K562 (cell line): ENCODE measurements around the gene ADORA2A. TPM values are rescaled to one million over a fixed set of nuclear protein-coding genes. Genes with fewer than 3 reads are reported as not detected.

ENCODE experiments used
- CC2D1A ChIP-seq: fragments of 450-650 bp; IDR thresholded peaks from 2 replicates; pipeline ENCODE4 v1.6.1; 2017; ENCODE audit warnings: mild to moderate bottlenecking
- CXXC5 ChIP-seq: fragments of 250-450 bp; sonication (Bioruptor Pico); IDR thresholded peaks from 2 replicates; pipeline ENCODE4 v1.8.0; 2022; ENCODE audit warnings: inconsistent platforms, mild to moderate bottlenecking, moderate library complexity
- ZNF12 ChIP-seq: sonication (generic); formaldehyde crosslinking; IDR thresholded peaks from 2 replicates; pipeline ENCODE4 v1.4.0; 2020; ENCODE audit warnings: mild to moderate bottlenecking, missing genetic modification reagents
- polyA plus RNA-seq, 8 experiments: library from polyadenylated mRNA; depleted of rRNA in 4 of 8; stranded (reverse) in 5 of 8; unstranded in 3 of 8; fragments of >200 nt; fragmentation: Nextera tagmentation in 2 of 8; fragmentation: Illumina TruSeq in 1 of 8; extraction: Ambion mirVana in 2 of 8; extraction: Trizol in 1 of 8; gene quantifications; 2 replicates each; pipeline versions ENCODE4 v1.2.1 to v1.2.3, GENCODE V29; 2011 to 2014; ENCODE audit warnings: inconsistent platforms in 1 of 8, missing spikeins in 1 of 8
- total RNA-seq, 7 experiments: library from RNA; depleted of rRNA in 6 of 7; stranded (reverse); fragments of >200 nt in 6 of 7; fragmentation: Illumina TruSeq in 2 of 7; extraction: Trizol in 2 of 7; gene quantifications; 2 replicates each; pipeline versions ENCODE4 v1.2.1 to v1.2.3, GENCODE V29; 2011 to 2021; ENCODE audit warnings: low replicate concordance in 1 of 7
- TF ChIP-seq, protein P1 (sequence below): fragments of 450-650 bp; IDR thresholded peaks from 2 replicates; pipeline ENCODE4 v1.6.1; 2016; ENCODE audit warnings: low read depth
- TF ChIP-seq, protein P2 (sequence below): fragments of 450-650 bp; IDR thresholded peaks from 2 replicates; pipeline ENCODE4 v1.7.1; 2018; ENCODE audit warnings: mild to moderate bottlenecking, low read depth; ENCODE audit not compliant: partially characterized antibody

Gene ADORA2A
- total and polyA plus RNA-seq, 9 of the 15 experiments (the other 6 are each of a cell fraction or from before 2014, with no cell fraction given) = 0.15 to 2.1 (median 0.66) TPM; not detected in 2

DNA sequence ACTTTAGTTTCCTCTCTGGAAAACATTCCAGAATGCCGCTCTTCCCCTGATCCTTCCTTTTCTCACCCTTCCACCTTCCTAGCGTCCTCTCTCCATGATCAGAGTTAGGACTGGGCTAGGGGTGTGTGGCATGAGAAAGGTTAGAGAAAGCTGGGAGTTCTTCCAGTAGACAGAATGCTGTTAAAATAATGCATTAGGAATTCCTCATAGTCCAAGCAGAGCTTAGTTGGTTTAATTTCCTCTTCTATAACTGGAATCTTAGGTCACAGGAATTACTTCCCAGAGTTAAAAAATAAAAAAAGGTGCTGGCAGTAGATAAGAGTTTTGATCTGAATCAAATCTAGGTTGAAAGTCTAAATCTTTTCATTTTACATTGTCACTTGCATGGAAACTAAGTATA lies 37.2 kb upstream of the ADORA2A start (continued):
- TF ChIP-seq, protein P1, sequence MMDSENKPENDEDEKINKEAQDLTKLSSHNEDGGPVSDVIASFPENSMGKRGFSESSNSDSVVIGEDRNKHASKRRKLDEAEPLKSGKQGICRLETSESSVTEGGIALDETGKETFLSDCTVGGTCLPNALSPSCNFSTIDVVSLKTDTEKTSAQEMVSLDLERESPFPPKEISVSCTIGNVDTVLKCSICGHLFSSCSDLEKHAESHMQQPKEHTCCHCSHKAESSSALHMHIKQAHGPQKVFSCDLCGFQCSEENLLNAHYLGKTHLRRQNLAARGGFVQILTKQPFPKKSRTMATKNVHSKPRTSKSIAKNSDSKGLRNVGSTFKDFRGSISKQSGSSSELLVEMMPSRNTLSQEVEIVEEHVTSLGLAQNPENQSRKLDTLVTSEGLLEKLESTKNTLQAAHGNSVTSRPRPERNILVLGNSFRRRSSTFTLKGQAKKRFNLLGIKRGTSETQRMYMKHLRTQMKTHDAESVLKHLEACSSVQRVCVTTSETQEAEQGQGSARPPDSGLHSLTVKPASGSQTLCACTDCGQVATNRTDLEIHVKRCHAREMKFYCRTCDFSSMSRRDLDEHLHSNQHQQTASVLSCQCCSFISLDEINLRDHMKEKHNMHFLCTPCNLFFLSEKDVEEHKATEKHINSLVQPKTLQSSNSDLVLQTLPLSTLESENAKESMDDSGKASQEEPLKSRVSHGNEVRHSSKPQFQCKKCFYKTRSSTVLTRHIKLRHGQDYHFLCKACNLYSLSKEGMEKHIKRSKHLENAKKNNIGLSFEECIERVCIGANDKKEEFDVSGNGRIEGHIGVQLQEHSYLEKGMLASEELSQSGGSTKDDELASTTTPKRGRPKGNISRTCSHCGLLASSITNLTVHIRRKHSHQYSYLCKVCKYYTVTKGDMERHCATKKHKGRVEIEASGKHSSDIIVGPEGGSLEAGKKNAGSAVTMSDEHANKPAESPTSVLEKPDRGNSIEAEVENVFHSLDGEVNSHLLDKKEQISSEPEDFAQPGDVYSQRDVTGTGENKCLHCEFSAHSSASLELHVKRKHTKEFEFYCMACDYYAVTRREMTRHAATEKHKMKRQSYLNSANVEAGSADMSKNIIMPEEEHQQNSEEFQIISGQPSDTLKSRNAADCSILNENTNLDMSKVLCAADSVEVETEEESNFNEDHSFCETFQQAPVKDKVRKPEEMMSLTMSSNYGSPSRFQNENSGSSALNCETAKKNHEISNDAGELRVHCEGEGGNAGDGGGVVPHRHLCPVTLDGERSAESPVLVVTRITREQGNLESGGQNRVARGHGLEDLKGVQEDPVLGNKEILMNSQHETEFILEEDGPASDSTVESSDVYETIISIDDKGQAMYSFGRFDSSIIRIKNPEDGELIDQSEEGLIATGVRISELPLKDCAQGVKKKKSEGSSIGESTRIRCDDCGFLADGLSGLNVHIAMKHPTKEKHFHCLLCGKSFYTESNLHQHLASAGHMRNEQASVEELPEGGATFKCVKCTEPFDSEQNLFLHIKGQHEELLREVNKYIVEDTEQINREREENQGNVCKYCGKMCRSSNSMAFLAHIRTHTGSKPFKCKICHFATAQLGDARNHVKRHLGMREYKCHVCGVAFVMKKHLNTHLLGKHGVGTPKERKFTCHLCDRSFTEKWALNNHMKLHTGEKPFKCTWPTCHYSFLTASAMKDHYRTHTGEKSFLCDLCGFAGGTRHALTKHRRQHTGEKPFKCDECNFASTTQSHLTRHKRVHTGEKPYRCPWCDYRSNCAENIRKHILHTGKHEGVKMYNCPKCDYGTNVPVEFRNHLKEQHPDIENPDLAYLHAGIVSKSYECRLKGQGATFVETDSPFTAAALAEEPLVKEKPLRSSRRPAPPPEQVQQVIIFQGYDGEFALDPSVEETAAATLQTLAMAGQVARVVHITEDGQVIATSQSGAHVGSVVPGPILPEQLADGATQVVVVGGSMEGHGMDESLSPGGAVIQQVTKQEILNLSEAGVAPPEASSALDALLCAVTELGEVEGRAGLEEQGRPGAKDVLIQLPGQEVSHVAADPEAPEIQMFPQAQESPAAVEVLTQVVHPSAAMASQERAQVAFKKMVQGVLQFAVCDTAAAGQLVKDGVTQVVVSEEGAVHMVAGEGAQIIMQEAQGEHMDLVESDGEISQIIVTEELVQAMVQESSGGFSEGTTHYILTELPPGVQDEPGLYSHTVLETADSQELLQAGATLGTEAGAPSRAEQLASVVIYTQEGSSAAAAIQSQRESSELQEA = no peak
- TF ChIP-seq ZNF12 (CRISPR knock-in tag) (no peak), CC2D1A (no peak), CXXC5 (CRISPR knock-in tag) (no peak)
- TF ChIP-seq, protein P2, sequence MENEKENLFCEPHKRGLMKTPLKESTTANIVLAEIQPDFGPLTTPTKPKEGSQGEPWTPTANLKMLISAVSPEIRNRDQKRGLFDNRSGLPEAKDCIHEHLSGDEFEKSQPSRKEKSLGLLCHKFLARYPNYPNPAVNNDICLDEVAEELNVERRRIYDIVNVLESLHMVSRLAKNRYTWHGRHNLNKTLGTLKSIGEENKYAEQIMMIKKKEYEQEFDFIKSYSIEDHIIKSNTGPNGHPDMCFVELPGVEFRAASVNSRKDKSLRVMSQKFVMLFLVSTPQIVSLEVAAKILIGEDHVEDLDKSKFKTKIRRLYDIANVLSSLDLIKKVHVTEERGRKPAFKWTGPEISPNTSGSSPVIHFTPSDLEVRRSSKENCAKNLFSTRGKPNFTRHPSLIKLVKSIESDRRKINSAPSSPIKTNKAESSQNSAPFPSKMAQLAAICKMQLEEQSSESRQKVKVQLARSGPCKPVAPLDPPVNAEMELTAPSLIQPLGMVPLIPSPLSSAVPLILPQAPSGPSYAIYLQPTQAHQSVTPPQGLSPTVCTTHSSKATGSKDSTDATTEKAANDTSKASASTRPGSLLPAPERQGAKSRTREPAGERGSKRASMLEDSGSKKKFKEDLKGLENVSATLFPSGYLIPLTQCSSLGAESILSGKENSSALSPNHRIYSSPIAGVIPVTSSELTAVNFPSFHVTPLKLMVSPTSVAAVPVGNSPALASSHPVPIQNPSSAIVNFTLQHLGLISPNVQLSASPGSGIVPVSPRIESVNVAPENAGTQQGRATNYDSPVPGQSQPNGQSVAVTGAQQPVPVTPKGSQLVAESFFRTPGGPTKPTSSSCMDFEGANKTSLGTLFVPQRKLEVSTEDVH = no peak
